ENCODE measurements around the gene WNT8B.

WNT8B gene

GRCh38 chr10:100485366-100485765 is 22.6 kb downstream of the WNT8B start:
- peaks cover 27 to 45% of the 10 kb centered on the region in 2 donors for H3K36me3 ChIP-seq (ENCODE audit: control insufficient read depth in 1 of 2, insufficient read depth in 2 of 2, low read length in 2 of 2)

GRCh38 chr10:100485801-100486495 is 23.1 kb downstream of the WNT8B start:
- Histone ChIP-seq H3K9me3 (ENCODE audit: control insufficient read depth in 1 of 2, low read length in 2 of 2) (no peaks in the 10 kb centered on the region), H3K27ac (ENCODE audit: low read length) (no peak overlapping the region), H3K4me1 (ENCODE audit: control insufficient read depth in 1 of 2, insufficient read depth in 2 of 2, low read length in 2 of 2) (peaks cover 0 to 16% of the 10 kb centered on the region in 2 donors), H3K27me3 (ENCODE audit: low read depth, low read length) (peaks cover 4% of the 10 kb centered on the region), H3K36me3 (ENCODE audit: control insufficient read depth in 1 of 2, insufficient read depth in 2 of 2, low read length in 2 of 2) (peaks cover 27 to 49% of the 10 kb centered on the region in 2 donors), H3K4me3 (ENCODE audit: low read depth in 1 of 2, low read length in 2 of 2) (no peak overlapping the region)

More at GRCh38 chr10:100485366-100485765, 22.6 kb downstream of the WNT8B start:
- Histone ChIP-seq H3K27ac (ENCODE audit: low read length) (no peak overlapping the region), H3K9me3 (ENCODE audit: control insufficient read depth in 1 of 2, low read length in 2 of 2) (no peaks in the 10 kb centered on the region), H3K4me3 (ENCODE audit: low read depth in 1 of 2, low read length in 2 of 2) (no peak overlapping the region), H3K27me3 (ENCODE audit: low read depth, low read length) (peaks cover 7% of the 10 kb centered on the region), H3K4me1 (ENCODE audit: control insufficient read depth in 1 of 2, insufficient read depth in 2 of 2, low read length in 2 of 2) (peaks cover 0 to 16% of the 10 kb centered on the region in 2 donors)

GRCh38 chr10:100487529-100487928 is 24.7 kb downstream of the WNT8B start:
- no peaks in the 10 kb centered on the region for H3K9me3 ChIP-seq (ENCODE audit: control insufficient read depth in 1 of 2, low read length in 2 of 2)
- no peak overlapping the region for H3K27ac ChIP-seq (ENCODE audit: low read length)
- H3K36me3 ChIP-seq (ENCODE audit: control insufficient read depth in 1 of 2, insufficient read depth in 2 of 2, low read length in 2 of 2) = peaks cover 27 to 56% of the 10 kb centered on the region in 2 donors
- no peak overlapping the region for H3K4me3 ChIP-seq (ENCODE audit: low read depth in 1 of 2, low read length in 2 of 2)
- H3K27me3 ChIP-seq (ENCODE audit: low read depth, low read length) = peaks cover 4% of the 10 kb centered on the region
- peaks cover 0 to 7% of the 10 kb centered on the region in 2 donors for H3K4me1 ChIP-seq (ENCODE audit: control insufficient read depth in 1 of 2, insufficient read depth in 2 of 2, low read length in 2 of 2)

GRCh38 chr10:100489396-100489795 is 26.6 kb downstream of the WNT8B start:
- no peak overlapping the region for H3K27ac ChIP-seq (ENCODE audit: low read length)
- no peaks in the 10 kb centered on the region for H3K4me1 ChIP-seq (ENCODE audit: control insufficient read depth in 1 of 2, insufficient read depth in 2 of 2, low read length in 2 of 2)
- H3K9me3 ChIP-seq (ENCODE audit: control insufficient read depth in 1 of 2, low read length in 2 of 2) = no peaks in the 10 kb centered on the region
- no peaks in the 10 kb centered on the region for H3K27me3 ChIP-seq (ENCODE audit: low read depth, low read length)
- no peak overlapping the region for H3K4me3 ChIP-seq (ENCODE audit: low read depth in 1 of 2, low read length in 2 of 2)
- H3K36me3 ChIP-seq (ENCODE audit: control insufficient read depth in 1 of 2, insufficient read depth in 2 of 2, low read length in 2 of 2) = peaks cover 27 to 57% of the 10 kb centered on the region in 2 donors

GRCh38 chr10:100490531-100490930 is 27.7 kb downstream of the WNT8B start:
- Histone ChIP-seq H3K27ac (ENCODE audit: low read length) (no peak overlapping the region), H3K36me3 (ENCODE audit: control insufficient read depth in 1 of 2, insufficient read depth in 2 of 2, low read length in 2 of 2) (peaks cover 27 to 63% of the 10 kb centered on the region in 2 donors), H3K9me3 (ENCODE audit: control insufficient read depth in 1 of 2, low read length in 2 of 2) (no peaks in the 10 kb centered on the region), H3K27me3 (ENCODE audit: low read depth, low read length) (no peaks in the 10 kb centered on the region), H3K4me1 (ENCODE audit: control insufficient read depth in 1 of 2, insufficient read depth in 2 of 2, low read length in 2 of 2) (no peaks in the 10 kb centered on the region), H3K4me3 (ENCODE audit: low read depth in 1 of 2, low read length in 2 of 2) (no peak overlapping the region)

DNA sequence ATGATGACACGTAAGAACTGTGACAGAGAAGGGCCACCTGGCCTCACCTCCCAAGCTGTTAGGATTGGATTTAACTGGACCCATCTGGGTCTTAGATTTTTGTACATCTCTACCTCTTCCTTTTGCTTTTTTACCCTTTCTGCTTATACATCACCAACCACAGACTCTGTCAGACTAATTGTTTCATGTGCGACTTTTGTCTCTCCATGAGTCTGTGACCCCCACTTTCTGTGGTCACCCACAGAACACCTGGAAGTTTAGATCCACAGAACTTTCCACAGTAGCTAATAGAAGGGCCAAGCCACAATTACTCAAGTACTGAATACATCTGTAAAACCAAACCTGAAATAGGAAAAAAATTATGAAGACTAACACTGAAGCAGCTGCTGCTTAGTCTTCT is 33.8 kb downstream of the WNT8B start:
- H3K4me1 ChIP-seq (ENCODE audit: control insufficient read depth in 1 of 2, insufficient read depth in 2 of 2, low read length in 2 of 2) = no peaks in the 10 kb centered on the region
- no peaks in the 10 kb centered on the region for H3K9me3 ChIP-seq (ENCODE audit: control insufficient read depth in 1 of 2, low read length in 2 of 2)
- H3K4me3 ChIP-seq (ENCODE audit: low read depth in 1 of 2, low read length in 2 of 2) = no peak overlapping the region
- H3K27ac ChIP-seq (ENCODE audit: low read length) = no peak overlapping the region
- no peaks in the 10 kb centered on the region for H3K27me3 ChIP-seq (ENCODE audit: low read depth, low read length)
- H3K36me3 ChIP-seq (ENCODE audit: control insufficient read depth in 1 of 2, insufficient read depth in 2 of 2, low read length in 2 of 2) = peaks cover 41 to 78% of the 10 kb centered on the region in 2 donors

GRCh38 chr10:100498059-100498458 is 35.2 kb downstream of the WNT8B start:
- H3K4me3 ChIP-seq (ENCODE audit: low read depth in 1 of 2, low read length in 2 of 2) = no peak overlapping the region
- H3K36me3 ChIP-seq (ENCODE audit: control insufficient read depth in 1 of 2, insufficient read depth in 2 of 2, low read length in 2 of 2) = peaks cover 54 to 85% of the 10 kb centered on the region in 2 donors
- no peaks in the 10 kb centered on the region for H3K4me1 ChIP-seq (ENCODE audit: control insufficient read depth in 1 of 2, insufficient read depth in 2 of 2, low read length in 2 of 2)
- no peaks in the 10 kb centered on the region for H3K9me3 ChIP-seq (ENCODE audit: control insufficient read depth in 1 of 2, low read length in 2 of 2)
- no peaks in the 10 kb centered on the region for H3K27me3 ChIP-seq (ENCODE audit: low read depth, low read length)
- no peak overlapping the region for H3K27ac ChIP-seq (ENCODE audit: low read length)

GRCh38 chr10:100501423-100501822 is 38.6 kb downstream of the WNT8B start:
- Histone ChIP-seq H3K4me3 (ENCODE audit: low read depth in 1 of 2, low read length in 2 of 2) (no peak overlapping the region), H3K9me3 (ENCODE audit: control insufficient read depth in 1 of 2, low read length in 2 of 2) (no peaks in the 10 kb centered on the region), H3K36me3 (ENCODE audit: control insufficient read depth in 1 of 2, insufficient read depth in 2 of 2, low read length in 2 of 2) (peaks cover 59 to 84% of the 10 kb centered on the region in 2 donors), H3K27me3 (ENCODE audit: low read depth, low read length) (no peaks in the 10 kb centered on the region), H3K4me1 (ENCODE audit: control insufficient read depth in 1 of 2, insufficient read depth in 2 of 2, low read length in 2 of 2) (no peaks in the 10 kb centered on the region), H3K27ac (ENCODE audit: low read length) (no peak overlapping the region)

DNA sequence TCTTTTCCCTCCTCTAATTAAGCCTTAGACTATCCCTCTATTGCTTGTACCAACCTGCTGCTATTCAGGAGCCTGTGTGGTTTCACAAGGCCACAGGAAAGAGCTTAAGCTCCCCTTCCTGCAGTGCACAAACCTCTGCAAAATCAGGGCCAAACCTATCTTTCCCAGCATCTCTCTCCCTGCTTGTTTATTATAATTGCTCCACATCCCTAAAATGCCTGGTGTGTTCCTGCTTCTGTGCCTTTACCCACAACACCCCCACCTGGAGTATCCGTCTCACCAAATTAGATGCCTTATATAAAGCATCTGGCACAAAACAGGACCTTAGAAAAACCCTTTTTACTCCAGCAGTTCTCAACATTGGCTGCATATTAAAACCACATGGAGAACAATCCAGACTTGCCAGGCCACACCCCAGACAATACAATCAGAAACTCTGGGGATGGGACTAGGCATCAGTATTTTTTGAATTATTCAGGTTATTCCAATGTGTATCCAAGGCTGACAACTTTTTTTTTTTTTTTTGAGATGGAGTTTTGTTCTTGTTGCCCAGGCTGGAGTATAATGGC is 40.2 kb downstream of the WNT8B start:
- no peaks in the 10 kb centered on the region for H3K9me3 ChIP-seq (ENCODE audit: control insufficient read depth in 1 of 2, low read length in 2 of 2)
- peaks cover 44 to 84% of the 10 kb centered on the region in 2 donors for H3K36me3 ChIP-seq (ENCODE audit: control insufficient read depth in 1 of 2, insufficient read depth in 2 of 2, low read length in 2 of 2)
- H3K27ac ChIP-seq (ENCODE audit: low read length) = no peak overlapping the region
- H3K27me3 ChIP-seq (ENCODE audit: low read depth, low read length) = no peaks in the 10 kb centered on the region
- H3K4me3 ChIP-seq (ENCODE audit: low read depth in 1 of 2, low read length in 2 of 2) = no peak overlapping the region
- H3K4me1 ChIP-seq (ENCODE audit: control insufficient read depth in 1 of 2, insufficient read depth in 2 of 2, low read length in 2 of 2) = no peaks in the 10 kb centered on the region

DNA sequence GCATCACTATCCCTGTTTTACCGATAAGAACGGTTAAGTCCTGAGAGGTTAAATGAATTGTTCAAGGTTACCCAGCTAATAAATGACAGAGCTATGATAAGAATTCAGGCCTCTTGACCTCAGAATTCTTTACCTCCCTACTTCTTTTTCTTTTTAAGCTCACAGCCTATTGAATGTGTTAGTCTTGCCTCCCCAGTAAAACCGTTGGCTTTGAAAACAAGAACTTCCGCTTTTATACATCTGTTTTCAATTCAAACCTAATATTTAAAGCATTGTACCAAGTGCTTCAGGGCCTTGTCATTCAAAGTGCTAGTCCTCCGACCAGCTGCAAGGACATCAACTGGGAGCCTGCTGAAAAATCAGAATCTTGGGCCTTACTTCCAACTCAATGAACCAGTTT is 41.3 kb downstream of the WNT8B start:
- no peak overlapping the region for H3K27ac ChIP-seq (ENCODE audit: low read length)
- no peaks in the 10 kb centered on the region for H3K9me3 ChIP-seq (ENCODE audit: control insufficient read depth in 1 of 2, low read length in 2 of 2)
- no peak overlapping the region for H3K4me3 ChIP-seq (ENCODE audit: low read depth in 1 of 2, low read length in 2 of 2)
- H3K36me3 ChIP-seq (ENCODE audit: control insufficient read depth in 1 of 2, insufficient read depth in 2 of 2, low read length in 2 of 2) = peaks cover 41 to 80% of the 10 kb centered on the region in 2 donors
- no peaks in the 10 kb centered on the region for H3K27me3 ChIP-seq (ENCODE audit: low read depth, low read length)
- H3K4me1 ChIP-seq (ENCODE audit: control insufficient read depth in 1 of 2, insufficient read depth in 2 of 2, low read length in 2 of 2) = no peaks in the 10 kb centered on the region

GRCh38 chr10:100505164-100505563 is 42.4 kb downstream of the WNT8B start:
- Histone ChIP-seq H3K4me1 (ENCODE audit: control insufficient read depth in 1 of 2, insufficient read depth in 2 of 2, low read length in 2 of 2) (no peaks in the 10 kb centered on the region), H3K36me3 (ENCODE audit: control insufficient read depth in 1 of 2, insufficient read depth in 2 of 2, low read length in 2 of 2) (peaks cover 33 to 80% of the 10 kb centered on the region in 2 donors), H3K27me3 (ENCODE audit: low read depth, low read length) (no peaks in the 10 kb centered on the region)

More at GRCh38 chr10:100505164-100505563, 42.4 kb downstream of the WNT8B start:
- no peak overlapping the region for H3K27ac ChIP-seq (ENCODE audit: low read length)
- H3K4me3 ChIP-seq (ENCODE audit: low read depth in 1 of 2, low read length in 2 of 2) = no peak overlapping the region
- H3K9me3 ChIP-seq (ENCODE audit: control insufficient read depth in 1 of 2, low read length in 2 of 2) = no peaks in the 10 kb centered on the region

All from muscle layer of duodenum (tissue), 2 donors.